Subcutaneous adipose tissue (tissue), 4 donors: ENCODE measurements around the gene REXO2. TPM values are rescaled to one million over a fixed set of nuclear protein-coding genes. Genes with fewer than 3 reads are reported as not detected.

Source experiments
- CTCF ChIP-seq: fragments of 450-650 bp; IDR thresholded peaks from one replicate; pipeline ENCODE4 v1.5.1; 2016; ENCODE audit warnings: low read depth, mild to moderate bottlenecking, control low read depth, antibody characterized with exemption, moderate library complexity
- total RNA-seq, 4 donors: library from RNA; depleted of rRNA; stranded (reverse); fragments of >200 nt; gene quantifications; one replicate each; pipeline ENCODE4 v1.1.0, GENCODE V29; 2016

REXO2 gene
- 100 to 1,000 TPM in 2 of 4 donors, 10 to 100 TPM in 2; 74.2 to 180 (median 92.0) TPM for total RNA-seq

GRCh38 chr11:114439229-114440120, at the start of gene REXO2:
Gene REXO2, plus strand, starts transcription at chr11:114439467. Its CDS starts 62 bp downstream, at chr11:114439529.
- no peak for TF ChIP-seq CTCF

DNA sequence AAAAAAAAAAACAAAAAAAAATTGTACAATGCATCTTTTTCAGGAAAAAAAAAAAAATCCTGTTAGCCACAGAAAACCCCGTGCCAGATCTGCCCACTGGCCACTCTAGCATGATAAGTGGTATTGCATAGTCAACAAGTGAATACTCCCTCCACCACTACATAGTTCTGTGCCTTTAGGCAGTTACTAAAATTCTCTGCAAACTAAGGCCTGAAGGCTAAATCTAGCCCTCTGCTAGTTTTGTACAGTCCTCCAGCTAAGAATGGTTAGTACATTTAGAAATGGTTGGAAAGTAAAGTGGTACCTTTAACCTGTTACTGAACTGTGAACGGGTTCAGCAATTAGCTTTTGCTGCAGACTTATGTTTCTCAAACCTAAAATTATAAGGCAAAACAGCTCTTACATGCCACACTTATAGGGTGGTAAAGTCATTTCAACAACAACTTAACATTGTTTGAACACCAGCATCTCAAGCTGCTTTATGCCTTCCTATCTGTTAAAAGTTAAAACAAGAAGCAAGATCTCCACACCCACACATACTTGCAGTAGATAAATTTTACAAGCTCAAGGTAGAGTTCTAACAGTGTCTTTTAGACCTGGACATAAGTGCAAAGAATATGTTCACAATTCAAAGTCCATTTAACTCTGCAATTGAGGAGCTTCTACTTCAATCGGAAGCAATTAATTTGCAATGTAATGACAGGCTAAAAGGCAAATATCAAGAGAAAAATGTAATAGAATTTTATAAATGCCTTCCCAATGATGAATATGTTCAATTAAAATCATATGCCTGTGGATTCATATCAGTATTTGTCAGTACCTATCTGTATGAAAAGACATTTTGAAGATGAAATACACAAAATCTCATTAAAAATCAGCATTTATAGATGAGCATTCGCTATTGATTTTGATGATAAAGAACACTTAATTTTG, 46.3 kb upstream of the REXO2 start:
- TF ChIP-seq CTCF, result no peak

DNA sequence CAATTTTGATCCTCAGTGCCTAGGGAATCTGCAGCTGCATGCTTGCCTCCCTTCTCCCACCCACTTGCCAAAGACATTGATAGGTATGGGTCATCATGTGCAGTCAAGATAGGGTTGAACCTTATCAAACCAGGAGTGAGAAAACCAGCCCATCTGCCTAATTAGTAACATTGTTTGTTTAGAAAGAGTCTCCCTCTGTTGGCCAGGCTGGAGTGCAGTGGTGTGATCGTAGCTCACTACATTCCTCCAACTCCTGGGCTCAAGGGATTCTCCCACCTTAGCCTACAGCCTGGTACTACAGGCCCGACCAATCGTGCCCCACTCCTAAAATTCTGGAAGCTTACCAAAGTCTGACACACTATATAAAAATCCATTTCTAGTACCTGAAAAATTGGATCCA, 43.5 kb upstream of the REXO2 start:
- TF ChIP-seq CTCF, result no peak

DNA sequence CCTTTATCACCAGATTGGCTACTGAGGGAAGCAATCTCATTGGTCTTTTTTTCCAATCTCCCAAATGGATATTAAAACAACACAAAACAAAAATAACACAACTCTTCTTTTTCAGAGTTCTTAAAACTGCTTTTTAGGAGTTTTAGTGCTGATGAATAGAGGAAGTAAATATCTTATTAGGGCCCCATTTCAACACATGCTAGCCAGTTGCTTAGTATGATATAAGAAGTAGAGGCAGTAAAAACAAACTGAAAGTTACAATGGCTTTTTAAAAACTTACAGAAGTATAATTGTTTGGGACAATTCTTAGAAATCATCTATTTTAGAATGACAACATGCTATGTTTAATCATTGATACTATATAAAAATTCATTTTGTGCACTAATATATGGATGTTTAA, 42.4 kb upstream of the REXO2 start:
- no peak for TF ChIP-seq CTCF

DNA sequence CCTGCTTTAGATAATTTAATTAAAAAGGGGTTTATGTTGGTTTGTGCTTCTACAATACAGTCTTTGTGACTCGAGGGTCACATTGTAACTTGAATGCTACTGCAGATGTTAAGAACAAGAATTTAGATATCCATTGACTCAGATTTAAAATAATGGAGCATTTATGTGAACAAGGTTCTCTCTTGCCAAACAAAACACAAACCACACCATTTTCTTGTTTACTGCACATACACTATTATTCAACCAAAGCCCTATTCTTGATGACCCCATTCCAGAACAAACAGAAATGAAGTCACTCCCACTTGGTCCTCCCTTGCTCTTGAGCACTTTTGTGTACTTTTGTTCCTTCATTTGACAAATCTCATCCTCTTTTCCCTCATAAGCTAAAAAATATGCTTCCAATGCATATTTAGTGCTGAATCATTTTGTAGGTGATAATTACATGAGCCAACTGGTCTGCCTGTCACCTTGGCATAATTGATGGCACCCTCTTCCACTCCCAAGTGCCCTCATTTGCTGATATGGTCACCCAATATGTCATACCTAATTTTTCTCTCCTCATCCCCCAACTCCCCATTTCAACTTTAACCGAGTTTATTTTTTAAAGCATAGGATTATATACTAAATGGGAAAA, 41.8 kb upstream of the REXO2 start:
- TF ChIP-seq CTCF, result no peak

- TF ChIP-seq CTCF, result no peak
Measured at GRCh38 chr11:114398303-114398920, 40.9 kb upstream of the REXO2 start.
